PFSK-1 (cell line): ENCODE data around the gene PKD1L1.

Source experiments
- FOXP2 ChIP-seq: optimal IDR thresholded peaks from 2 replicates; pipeline ENCODE3; 2011; ENCODE audit warnings: borderline replicate concordance, control low read depth, inconsistent platforms; ENCODE audit not compliant: insufficient read depth; ENCODE audit errors: extremely low read length, extremely low read depth
- POLR2AphosphoS5 ChIP-seq: IDR thresholded peaks from 2 replicates; pipeline ENCODE4 v1.6.1; 2012; ENCODE audit warnings: low read depth, mild to moderate bottlenecking, control low read depth, low read length, moderate library complexity
- SIN3A ChIP-seq: IDR thresholded peaks from 2 replicates; pipeline ENCODE4 v1.6.1; 2012; ENCODE audit warnings: mild to moderate bottlenecking, low read length, moderate library complexity, borderline replicate concordance; ENCODE audit not compliant: insufficient read depth
- TAF1 ChIP-seq: IDR thresholded peaks from 2 replicates; pipeline ENCODE4 v1.6.1; 2012; ENCODE audit warnings: low read length, control low read depth, borderline replicate concordance; ENCODE audit not compliant: insufficient read depth
- TF ChIP-seq, protein P1 (sequence below), 2 experiments: IDR thresholded peaks; 2 replicates each; pipeline versions ENCODE4 v1.6.1 to v1.8.0; 2011 to 2012; ENCODE audit warnings: low read depth in 2 of 2, low read length in 2 of 2, control low read depth in 1 of 2, inconsistent platforms in 1 of 2, mild to moderate bottlenecking in 1 of 2, moderate library complexity in 1 of 2; ENCODE audit not compliant: insufficient read depth in 1 of 2

The PKD1L1 gene

GRCh38 chr7:47762207-47762606, 186.1 kb downstream of the PKD1L1 start:
- TF ChIP-seq, protein P1, sequence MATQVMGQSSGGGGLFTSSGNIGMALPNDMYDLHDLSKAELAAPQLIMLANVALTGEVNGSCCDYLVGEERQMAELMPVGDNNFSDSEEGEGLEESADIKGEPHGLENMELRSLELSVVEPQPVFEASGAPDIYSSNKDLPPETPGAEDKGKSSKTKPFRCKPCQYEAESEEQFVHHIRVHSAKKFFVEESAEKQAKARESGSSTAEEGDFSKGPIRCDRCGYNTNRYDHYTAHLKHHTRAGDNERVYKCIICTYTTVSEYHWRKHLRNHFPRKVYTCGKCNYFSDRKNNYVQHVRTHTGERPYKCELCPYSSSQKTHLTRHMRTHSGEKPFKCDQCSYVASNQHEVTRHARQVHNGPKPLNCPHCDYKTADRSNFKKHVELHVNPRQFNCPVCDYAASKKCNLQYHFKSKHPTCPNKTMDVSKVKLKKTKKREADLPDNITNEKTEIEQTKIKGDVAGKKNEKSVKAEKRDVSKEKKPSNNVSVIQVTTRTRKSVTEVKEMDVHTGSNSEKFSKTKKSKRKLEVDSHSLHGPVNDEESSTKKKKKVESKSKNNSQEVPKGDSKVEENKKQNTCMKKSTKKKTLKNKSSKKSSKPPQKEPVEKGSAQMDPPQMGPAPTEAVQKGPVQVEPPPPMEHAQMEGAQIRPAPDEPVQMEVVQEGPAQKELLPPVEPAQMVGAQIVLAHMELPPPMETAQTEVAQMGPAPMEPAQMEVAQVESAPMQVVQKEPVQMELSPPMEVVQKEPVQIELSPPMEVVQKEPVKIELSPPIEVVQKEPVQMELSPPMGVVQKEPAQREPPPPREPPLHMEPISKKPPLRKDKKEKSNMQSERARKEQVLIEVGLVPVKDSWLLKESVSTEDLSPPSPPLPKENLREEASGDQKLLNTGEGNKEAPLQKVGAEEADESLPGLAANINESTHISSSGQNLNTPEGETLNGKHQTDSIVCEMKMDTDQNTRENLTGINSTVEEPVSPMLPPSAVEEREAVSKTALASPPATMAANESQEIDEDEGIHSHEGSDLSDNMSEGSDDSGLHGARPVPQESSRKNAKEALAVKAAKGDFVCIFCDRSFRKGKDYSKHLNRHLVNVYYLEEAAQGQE (IDR thresholded peaks at IDR 0.05; ENCODE audit: insufficient read depth in 1 of 2, low read depth in 2 of 2, low read length in 2 of 2) = no peak
- no peak for TF ChIP-seq SIN3A
- no peak for TF ChIP-seq FOXP2
- TF ChIP-seq POLR2AphosphoS5 = no peak
- no peak for TF ChIP-seq TAF1

DNA sequence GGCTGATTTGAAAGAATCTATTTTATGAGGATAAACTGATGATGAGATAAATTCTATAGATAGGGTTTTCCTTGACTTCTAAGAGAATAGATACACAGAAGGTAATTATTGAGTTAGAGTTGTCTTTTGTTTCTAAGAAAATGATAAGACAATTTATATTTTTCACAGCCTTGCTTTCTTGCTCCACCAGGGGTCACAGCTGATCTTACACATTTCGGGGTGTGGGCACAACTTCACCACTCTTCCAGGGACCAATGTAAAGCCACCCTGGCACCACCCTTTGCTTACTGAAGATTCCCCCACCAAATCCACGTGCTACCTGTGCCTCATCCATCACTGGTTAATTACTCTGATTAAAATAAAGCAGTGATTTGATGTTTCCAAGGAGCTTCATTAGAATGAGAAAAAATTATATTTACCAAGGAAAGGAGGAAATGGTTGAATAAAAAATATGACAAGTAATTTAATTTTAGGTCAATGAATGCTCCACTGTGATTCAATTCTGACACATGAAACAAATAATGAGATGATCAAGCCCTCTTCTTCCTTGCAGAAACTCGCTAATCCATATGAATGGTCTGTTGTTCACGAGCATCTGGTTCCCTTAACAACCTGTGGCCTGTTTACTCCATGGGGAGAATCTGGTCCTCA, 189.1 kb downstream of the PKD1L1 start:
- TF ChIP-seq SIN3A (no peak), POLR2AphosphoS5 (no peak), TAF1 (no peak), FOXP2 (no peak)
- TF ChIP-seq, protein P1 (IDR thresholded peaks at IDR 0.05; ENCODE audit: insufficient read depth in 1 of 2, low read depth in 2 of 2, low read length in 2 of 2) = no peak

- TF ChIP-seq SIN3A = no peak
- no peak for TF ChIP-seq TAF1
- TF ChIP-seq FOXP2 = no peak
- no peak for TF ChIP-seq POLR2AphosphoS5
- TF ChIP-seq, protein P1 (IDR thresholded peaks at IDR 0.05; ENCODE audit: insufficient read depth in 1 of 2, low read depth in 2 of 2, low read length in 2 of 2) = no peak
Measured at GRCh38 chr7:47758546-47758945, 189.7 kb downstream of the PKD1L1 start.

- TF ChIP-seq SIN3A (no peak), FOXP2 (peak; percentile 9), TAF1 (no peak), POLR2AphosphoS5 (no peak)
- TF ChIP-seq, protein P1 (IDR thresholded peaks at IDR 0.05; ENCODE audit: insufficient read depth in 1 of 2, low read depth in 2 of 2, low read length in 2 of 2) = no peak
Measured at GRCh38 chr7:47757921-47758411, 190.3 kb downstream of the PKD1L1 start.
